Measurements from ENCODE around the gene CPNE2. TPM values are rescaled to one million over a fixed set of nuclear protein-coding genes. Genes with fewer than 3 reads are reported as not detected.

The CPNE2 gene
- total and polyA plus RNA-seq, 4 donors, result 6.8 to 14.6 (median 11.0) TPM

DNA sequence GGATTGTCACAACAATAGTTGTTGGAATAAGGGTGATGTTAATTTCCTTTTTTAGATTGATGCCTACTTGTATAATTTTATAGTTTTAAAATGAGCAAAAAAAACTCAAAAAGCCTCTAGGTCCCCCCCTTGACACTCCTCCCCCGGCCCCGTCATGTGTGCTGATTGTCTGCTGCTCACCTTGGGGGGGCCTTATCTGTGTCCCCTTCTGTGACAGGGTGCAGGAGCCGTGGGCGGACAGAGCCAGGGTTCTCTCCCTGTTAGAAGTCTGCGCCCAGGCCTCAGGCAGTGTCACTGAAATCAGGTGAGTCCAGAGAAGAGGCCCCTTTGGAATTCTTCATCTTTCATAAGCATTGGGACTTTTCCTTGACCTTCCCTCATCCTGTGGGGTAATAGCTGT lies 27.4 kb upstream of the CPNE2 start:
- no peak for DNase-seq (ENCODE audit: low spot score)
- 95% methylated on average over 5 of the region's 5 CpGs for WGBS
- no peak overlapping the region for H3K9ac ChIP-seq (ENCODE audit: low read depth in 1 of 2, low read length in 2 of 2)
- H3K27me3 ChIP-seq (ENCODE audit: control insufficient read depth in 4 of 4, insufficient read depth in 4 of 4, low read length in 3 of 4), result no peaks in the 10 kb centered on the region
- H3K27ac ChIP-seq (ENCODE audit: low read depth in 1 of 2, low read length in 2 of 2), result no peak overlapping the region
- no peaks in the 10 kb centered on the region for H3K36me3 ChIP-seq (ENCODE audit: control insufficient read depth in 4 of 4, insufficient read depth in 3 of 4, low read depth in 1 of 4, low read length in 3 of 4)
- TF ChIP-seq YY1 (IDR thresholded peaks at IDR 0.05), result no peak
- TF ChIP-seq JUND (IDR thresholded peaks at IDR 0.05), result no peak
- no peak for TF ChIP-seq TAF1 (conservative IDR thresholded peaks at IDR 0.05)
- TF ChIP-seq, protein P1, sequence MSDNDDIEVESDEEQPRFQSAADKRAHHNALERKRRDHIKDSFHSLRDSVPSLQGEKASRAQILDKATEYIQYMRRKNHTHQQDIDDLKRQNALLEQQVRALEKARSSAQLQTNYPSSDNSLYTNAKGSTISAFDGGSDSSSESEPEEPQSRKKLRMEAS (IDR thresholded peaks at IDR 0.05), result no peak
- no peaks in the 10 kb centered on the region for H3K9me3 ChIP-seq (ENCODE audit: control insufficient read depth in 4 of 4, low read length in 3 of 4)
- H3K4me3 ChIP-seq (ENCODE audit: low read depth in 1 of 3, low read length in 3 of 3), result no peak overlapping the region
- peaks cover 5 to 17% (median 9%) of the 10 kb centered on the region in 4 donors for H3K4me1 ChIP-seq (ENCODE audit: control insufficient read depth in 4 of 4, insufficient read depth in 4 of 4, low read length in 3 of 4)

DNA sequence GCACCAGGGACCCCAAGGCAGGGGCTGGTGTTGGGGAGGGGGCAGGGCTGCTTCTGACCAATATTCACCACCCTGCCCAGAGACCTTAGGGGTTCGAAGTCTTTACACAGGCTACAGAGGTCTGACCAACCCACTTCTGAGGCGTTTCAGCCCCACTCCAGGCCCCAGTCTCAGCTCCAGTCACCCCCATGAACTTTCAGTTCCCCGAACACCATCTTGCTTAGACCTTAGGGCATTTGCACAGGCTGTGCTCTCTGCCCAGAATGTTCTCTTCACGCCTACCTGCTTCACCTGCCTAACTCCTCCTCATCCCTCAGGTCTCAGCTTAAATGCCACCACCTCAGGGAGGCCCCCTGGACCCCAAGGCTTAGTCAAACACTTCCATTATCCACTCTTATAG lies 25.8 kb upstream of the CPNE2 start:
- Histone ChIP-seq H3K36me3 (ENCODE audit: control insufficient read depth in 4 of 4, insufficient read depth in 3 of 4, low read depth in 1 of 4, low read length in 3 of 4) (peaks cover 0 to 4% (median 0%) of the 10 kb centered on the region in 4 donors), H3K27me3 (ENCODE audit: control insufficient read depth in 4 of 4, insufficient read depth in 4 of 4, low read length in 3 of 4) (no peaks in the 10 kb centered on the region), H3K4me3 (ENCODE audit: low read depth in 1 of 3, low read length in 3 of 3) (no peak overlapping the region), H3K4me1 (ENCODE audit: control insufficient read depth in 4 of 4, insufficient read depth in 4 of 4, low read length in 3 of 4) (peaks cover under 1 to 6% (median 3%) of the 10 kb centered on the region in 4 donors), H3K9me3 (ENCODE audit: control insufficient read depth in 4 of 4, low read length in 3 of 4) (no peaks in the 10 kb centered on the region), H3K27ac (ENCODE audit: low read depth in 1 of 2, low read length in 2 of 2) (no peak overlapping the region), H3K9ac (ENCODE audit: low read depth in 1 of 2, low read length in 2 of 2) (no peak overlapping the region)
- no peak for DNase-seq (ENCODE audit: low spot score)
- WGBS, result 90% methylated on average over 4 of the region's 4 CpGs
- no peak for TF ChIP-seq FOXA1 (IDR thresholded peaks at IDR 0.05)
- TF ChIP-seq SP1 (IDR thresholded peaks at IDR 0.05), result no peak
- TF ChIP-seq HNF4A (conservative IDR thresholded peaks at IDR 0.05), result no peak
- TF ChIP-seq RXRA (IDR thresholded peaks at IDR 0.05), result no peak
- no peak for TF ChIP-seq EGR1 (IDR thresholded peaks at IDR 0.05; ENCODE audit: low read depth in 2 of 2)

DNA sequence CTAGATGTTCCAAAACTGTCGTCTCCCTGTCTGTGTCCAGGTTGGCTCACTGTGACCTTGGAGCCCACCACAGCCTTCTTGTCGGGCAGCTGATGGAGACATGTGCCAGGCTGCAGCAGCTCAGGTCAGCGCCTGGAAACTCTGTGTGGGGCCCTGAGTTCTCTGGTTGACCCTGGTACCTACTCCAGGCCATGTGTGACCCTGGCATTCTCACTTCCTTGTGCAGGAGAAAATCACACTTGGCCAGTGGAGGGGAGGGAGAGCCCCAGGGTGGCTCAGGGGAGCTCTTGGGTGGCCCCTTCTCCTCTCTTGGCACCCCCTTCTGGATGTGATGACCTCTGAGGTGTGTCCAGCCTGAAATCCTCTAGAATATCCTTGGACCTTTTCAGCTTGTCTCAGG lies 25.0 kb upstream of the CPNE2 start:
- Histone ChIP-seq H3K27me3 (ENCODE audit: control insufficient read depth in 4 of 4, insufficient read depth in 4 of 4, low read length in 3 of 4) (no peaks in the 10 kb centered on the region), H3K4me3 (ENCODE audit: low read depth in 1 of 3, low read length in 3 of 3) (no peak overlapping the region), H3K36me3 (ENCODE audit: control insufficient read depth in 4 of 4, insufficient read depth in 3 of 4, low read depth in 1 of 4, low read length in 3 of 4) (peaks cover 0 to 6% (median 0%) of the 10 kb centered on the region in 4 donors), H3K9ac (ENCODE audit: low read depth in 1 of 2, low read length in 2 of 2) (no peak overlapping the region), H3K27ac (ENCODE audit: low read depth in 1 of 2, low read length in 2 of 2) (no peak overlapping the region), H3K4me1 (ENCODE audit: control insufficient read depth in 4 of 4, insufficient read depth in 4 of 4, low read length in 3 of 4) (no peaks in the 10 kb centered on the region), H3K9me3 (ENCODE audit: control insufficient read depth in 4 of 4, low read length in 3 of 4) (no peaks in the 10 kb centered on the region)
- 95% methylated on average over 3 of the region's 3 CpGs for WGBS
- DNase-seq (ENCODE audit: low spot score), result no peak
- TF ChIP-seq HNF4A (conservative IDR thresholded peaks at IDR 0.05) (no peak), HNF4G (IDR thresholded peaks at IDR 0.05) (no peak), TAF1 (conservative IDR thresholded peaks at IDR 0.05) (no peak)
- TF ChIP-seq, protein P2, sequence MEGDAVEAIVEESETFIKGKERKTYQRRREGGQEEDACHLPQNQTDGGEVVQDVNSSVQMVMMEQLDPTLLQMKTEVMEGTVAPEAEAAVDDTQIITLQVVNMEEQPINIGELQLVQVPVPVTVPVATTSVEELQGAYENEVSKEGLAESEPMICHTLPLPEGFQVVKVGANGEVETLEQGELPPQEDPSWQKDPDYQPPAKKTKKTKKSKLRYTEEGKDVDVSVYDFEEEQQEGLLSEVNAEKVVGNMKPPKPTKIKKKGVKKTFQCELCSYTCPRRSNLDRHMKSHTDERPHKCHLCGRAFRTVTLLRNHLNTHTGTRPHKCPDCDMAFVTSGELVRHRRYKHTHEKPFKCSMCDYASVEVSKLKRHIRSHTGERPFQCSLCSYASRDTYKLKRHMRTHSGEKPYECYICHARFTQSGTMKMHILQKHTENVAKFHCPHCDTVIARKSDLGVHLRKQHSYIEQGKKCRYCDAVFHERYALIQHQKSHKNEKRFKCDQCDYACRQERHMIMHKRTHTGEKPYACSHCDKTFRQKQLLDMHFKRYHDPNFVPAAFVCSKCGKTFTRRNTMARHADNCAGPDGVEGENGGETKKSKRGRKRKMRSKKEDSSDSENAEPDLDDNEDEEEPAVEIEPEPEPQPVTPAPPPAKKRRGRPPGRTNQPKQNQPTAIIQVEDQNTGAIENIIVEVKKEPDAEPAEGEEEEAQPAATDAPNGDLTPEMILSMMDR (IDR thresholded peaks at IDR 0.05; ENCODE audit: low read depth, low read length, missing input control), result no peak
- TF ChIP-seq, protein P1 (IDR thresholded peaks at IDR 0.05), result no peak

DNA sequence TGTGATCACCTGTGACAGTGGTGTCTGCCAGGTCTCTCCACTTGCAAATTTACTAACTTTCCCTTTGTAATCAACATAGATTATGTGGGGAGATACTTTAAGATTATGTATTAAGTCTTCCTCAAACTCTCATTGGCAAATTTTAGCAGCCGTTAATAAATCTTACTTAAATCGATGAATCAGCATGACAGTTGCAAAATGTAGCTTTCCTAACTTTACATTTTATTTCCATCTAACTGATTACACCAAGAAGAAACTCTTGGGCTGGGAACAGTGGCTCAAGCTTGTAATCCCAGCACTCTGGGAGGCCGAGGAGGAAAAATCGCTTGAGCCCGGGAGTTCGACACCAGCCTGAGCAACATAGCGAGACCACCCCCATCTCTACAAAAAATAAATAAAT lies 23.3 kb upstream of the CPNE2 start:
- WGBS, result 93% methylated on average over 7 of the region's 7 CpGs
- no peak overlapping the region for H3K4me3 ChIP-seq (ENCODE audit: low read depth in 1 of 3, low read length in 3 of 3)
- no peaks in the 10 kb centered on the region for H3K9me3 ChIP-seq (ENCODE audit: control insufficient read depth in 4 of 4, low read length in 3 of 4)
- H3K27me3 ChIP-seq (ENCODE audit: control insufficient read depth in 4 of 4, insufficient read depth in 4 of 4, low read length in 3 of 4), result no peaks in the 10 kb centered on the region
- no peaks in the 10 kb centered on the region for H3K4me1 ChIP-seq (ENCODE audit: control insufficient read depth in 4 of 4, insufficient read depth in 4 of 4, low read length in 3 of 4)
- TF ChIP-seq HNF4G (IDR thresholded peaks at IDR 0.05) (no peak), EGR1 (IDR thresholded peaks at IDR 0.05; ENCODE audit: low read depth in 2 of 2) (no peak), SP1 (IDR thresholded peaks at IDR 0.05) (no peak), RXRA (IDR thresholded peaks at IDR 0.05) (no peak), TAF1 (conservative IDR thresholded peaks at IDR 0.05) (no peak)
- TF ChIP-seq, protein P3, sequence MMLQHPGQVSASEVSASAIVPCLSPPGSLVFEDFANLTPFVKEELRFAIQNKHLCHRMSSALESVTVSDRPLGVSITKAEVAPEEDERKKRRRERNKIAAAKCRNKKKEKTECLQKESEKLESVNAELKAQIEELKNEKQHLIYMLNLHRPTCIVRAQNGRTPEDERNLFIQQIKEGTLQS (IDR thresholded peaks at IDR 0.05), result no peak
- H3K36me3 ChIP-seq (ENCODE audit: control insufficient read depth in 4 of 4, insufficient read depth in 3 of 4, low read depth in 1 of 4, low read length in 3 of 4), result peaks cover 0 to 6% (median under 1%) of the 10 kb centered on the region in 4 donors
- no peak overlapping the region for H3K27ac ChIP-seq (ENCODE audit: low read depth in 1 of 2, low read length in 2 of 2)
- H3K9ac ChIP-seq (ENCODE audit: low read depth in 1 of 2, low read length in 2 of 2), result no peak overlapping the region
- DNase-seq (ENCODE audit: low spot score), result no peak
